HG03469 (cell line): ENCODE results near the gene EMILIN1.
"Not testable (repeated sequence)": the region's sequence is repeated elsewhere in the genome, so short reads cannot be mapped to it uniquely, and the experiment has no call there.

Experiments used
- ATAC-seq: cut with Tn5 transposase; IDR thresholded peaks from one replicate; pipeline ENCODE4 v1.9.1; 2021; ENCODE audit warnings: mild to moderate bottlenecking, moderate library complexity, moderate number of reproducible peaks; ENCODE audit not compliant: unreplicated experiment

EMILIN1 gene

DNA sequence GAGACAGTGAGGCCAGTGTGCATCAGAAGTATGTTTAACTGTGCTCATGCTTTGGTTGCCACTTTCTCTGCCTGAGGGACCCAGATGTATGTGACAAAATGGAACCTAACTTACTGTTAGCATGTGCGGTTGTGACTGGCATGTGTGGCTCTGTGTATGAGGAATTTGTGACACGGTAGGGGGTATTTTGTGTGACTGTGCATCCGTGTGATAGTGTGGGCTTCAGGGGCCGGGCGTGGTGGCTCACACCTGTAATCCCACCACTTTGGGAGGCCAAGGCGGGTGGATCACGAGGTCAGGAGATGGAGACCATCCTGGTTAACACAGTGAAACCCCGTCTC lies 40.9 kb downstream of the EMILIN1 start:
- ATAC-seq: not testable (repeated sequence)

DNA sequence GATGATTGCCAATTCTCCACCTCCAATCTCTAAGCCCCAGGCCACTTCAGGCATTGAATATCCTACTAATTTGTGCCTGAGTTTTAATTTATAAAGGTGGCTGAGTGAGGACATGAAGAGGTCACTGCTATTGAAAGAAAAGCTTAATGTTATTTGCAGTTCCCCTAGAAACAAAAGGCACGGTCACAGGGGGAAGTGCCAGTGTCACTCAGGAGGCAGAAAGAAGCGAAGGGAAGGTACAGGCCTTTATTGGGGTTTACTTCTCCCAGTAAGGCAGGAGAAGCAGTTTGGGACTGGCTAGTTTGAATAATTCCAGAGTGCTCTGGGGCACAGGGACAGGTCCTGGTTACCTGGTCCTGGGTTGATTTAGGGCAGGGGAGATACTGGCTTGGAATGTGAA lies 43.5 kb downstream of the EMILIN1 start:
- ATAC-seq: no peak

DNA sequence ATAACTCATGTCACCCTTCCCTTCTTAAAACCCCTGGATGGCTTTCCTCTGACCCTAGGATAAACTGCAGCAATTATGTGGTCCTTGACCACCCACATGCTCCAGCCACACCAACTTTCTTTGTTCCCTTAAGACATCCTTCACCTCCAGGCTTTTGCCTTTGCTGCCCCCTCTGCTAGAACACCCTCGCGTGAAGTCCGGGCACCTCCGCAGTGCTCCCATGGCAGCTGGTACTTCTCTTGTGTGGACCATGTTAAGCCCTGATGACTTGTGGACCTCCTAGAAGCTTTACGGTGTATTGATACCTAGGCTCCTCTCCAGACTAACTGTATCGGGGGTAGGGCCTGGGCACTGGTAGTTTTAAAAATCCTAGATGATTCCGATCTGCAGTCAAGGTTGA lies 44.4 kb downstream of the EMILIN1 start:
- no peak for ATAC-seq

DNA sequence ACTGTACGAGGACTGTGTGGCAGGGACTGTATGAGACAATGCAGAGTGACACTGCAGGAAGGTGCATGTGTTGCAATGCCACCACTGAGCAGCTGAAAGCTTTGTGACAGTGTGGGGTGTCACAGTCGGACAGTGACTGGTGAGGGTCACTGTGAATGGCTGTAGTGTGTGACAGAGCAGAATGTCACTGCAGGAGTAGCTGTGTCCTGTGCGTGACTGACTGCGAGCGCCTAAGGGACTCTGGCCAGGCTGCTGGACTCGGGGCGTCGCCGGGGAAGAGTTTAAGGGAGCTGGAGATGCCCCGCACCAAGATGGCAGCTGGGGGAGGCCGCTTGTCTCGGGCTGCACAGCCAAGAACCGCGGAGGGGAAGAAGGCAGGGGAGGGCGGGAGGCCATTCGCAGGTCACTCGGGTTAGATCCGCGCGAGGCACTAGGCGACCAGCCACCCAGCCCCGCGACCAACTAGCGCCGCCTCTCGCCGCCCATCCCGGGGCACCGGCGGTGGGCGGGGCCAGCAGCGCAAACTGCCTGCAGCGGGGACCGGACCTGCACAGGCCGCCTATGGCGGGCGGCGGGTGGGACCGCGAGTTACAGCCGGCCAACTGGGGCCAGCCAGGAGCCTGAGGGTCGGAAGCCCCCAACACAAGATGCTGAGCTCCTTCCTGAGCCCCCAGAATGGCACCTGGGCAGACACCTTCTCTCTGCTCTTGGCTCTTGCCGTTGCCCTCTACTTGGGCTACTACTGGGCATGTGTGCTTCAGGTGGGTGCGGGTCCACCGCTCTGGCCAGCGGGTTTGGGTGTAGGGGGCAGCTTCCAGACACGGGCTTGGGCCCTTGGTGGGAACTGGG lies 45.1 kb downstream of the EMILIN1 start, which contains the start of gene ABHD1:
Gene ABHD1, plus strand, starts transcription at position 514 of the 849 bp plus-strand sequence. Its CDS starts 134 bp downstream, at position 648.
- no peak for ATAC-seq

DNA sequence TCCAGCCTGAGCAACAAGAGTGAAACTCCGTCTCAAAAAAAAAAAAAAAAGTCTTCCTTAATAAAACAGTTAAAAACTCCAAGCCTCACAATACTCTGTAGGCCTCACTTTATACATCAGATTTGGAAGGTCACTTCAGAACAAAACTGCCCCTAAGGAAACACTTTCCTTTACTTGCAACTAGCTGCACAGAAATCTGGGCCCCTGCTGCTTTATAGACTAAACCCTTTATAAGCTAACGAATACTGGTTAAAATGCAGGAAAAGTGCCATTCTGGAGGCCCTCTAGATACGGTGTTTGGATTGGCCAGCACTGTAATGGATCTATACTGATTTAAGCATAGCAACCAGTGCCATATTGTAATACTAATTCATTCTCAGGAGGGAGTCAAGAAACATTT lies 46.7 kb downstream of the EMILIN1 start:
- no peak for ATAC-seq

DNA sequence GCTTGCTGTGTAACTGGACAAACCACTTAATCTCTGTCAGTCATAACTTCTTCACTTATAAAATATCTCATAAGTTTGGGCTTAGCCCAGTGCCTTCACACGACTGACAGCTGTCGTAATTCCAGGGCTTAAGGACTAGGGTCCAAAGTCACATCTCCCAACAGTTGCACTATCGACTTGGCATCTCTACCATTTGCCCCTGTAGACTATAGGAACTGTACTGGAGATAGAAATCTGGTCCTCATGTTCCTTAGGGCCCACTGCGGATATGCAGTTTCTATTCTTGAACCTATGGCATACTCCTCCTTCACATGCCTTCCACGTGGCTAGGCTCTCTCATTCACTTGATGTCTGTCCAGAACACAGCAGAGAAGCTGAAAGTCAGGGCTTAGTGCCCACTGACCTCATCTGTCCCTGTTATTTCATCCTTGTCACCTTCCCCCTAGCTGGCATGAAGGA lies 47.9 kb downstream of the EMILIN1 start:
- no peak for ATAC-seq

DNA sequence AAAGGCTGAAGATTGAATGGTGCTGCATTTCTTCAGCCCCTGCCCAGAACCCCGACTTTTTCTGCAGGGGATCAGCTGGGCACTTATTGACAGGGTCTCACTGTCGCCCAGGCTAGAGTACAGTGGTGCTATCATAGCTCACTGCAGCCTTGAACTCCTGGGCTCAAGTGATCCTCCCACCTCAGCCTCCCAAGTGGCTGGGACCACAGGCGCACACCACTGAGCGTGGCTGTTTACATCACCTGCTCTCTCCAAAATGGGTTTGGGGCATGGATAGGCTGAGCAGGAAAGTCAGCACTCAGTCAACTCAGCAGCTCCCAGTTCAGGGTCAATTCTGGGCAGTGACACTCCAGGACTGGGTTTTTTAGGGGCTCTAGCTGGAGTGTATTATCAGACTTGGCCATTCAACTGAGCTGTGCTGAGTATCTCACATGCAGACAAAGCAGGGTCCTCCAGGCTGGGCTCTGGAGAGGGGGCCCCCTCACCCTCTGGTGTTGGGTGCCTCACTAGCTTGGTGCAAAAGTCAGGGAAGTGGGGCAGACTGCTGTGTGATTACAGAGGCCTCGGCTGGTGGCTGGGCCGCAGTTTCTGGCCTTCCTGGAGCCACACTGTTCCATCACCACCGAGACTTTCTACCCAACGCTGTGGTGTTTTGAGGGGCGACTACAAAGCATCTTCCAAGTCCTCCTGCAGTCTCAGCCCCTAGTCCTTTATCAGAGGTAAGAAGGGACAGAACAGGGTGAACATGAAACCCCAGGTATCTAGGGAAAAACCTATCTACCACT lies 49.7 kb downstream of the EMILIN1 start:
- ATAC-seq: no peak

DNA sequence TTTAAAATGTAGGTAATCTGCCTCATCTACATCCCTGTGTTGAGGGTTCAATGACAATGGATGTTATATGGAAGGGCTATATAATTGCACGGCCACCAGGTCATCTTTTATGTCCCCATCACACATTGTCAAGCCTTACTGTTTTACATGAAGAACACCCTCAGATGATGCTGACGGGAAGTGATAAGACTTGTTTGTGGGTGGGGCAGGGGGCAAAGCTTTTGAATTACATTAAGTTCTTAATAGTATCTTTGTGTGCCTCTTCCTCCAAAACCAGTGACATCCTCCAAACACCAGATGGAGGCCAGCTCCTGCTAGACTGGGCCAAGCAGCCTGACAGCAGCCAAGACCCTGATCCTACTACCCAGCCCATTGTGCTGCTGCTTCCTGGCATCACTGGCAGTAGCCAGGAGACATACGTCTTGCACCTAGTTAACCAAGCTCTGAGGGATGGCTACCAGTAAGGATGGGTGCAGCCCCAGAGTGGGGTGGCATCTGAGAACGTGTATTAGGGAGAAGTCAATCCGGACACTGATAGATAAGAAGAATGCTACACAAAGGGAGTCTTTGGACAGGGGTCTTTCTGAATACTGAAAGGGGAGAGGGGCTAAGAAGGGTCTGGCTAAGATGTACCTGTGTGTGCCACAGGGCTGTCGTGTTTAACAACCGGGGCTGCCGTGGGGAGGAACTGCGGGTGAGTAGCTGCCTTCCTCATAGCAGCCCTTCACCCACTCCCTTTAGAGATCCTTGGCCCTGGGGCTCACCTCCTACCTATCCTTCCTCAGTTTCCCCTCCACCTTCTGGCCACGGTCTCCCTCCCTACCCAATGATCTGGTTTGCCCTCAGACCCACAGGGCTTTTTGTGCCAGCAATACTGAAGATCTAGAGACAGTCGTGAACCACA lies 50.5 kb downstream of the EMILIN1 start:
- ATAC-seq: no peak

DNA sequence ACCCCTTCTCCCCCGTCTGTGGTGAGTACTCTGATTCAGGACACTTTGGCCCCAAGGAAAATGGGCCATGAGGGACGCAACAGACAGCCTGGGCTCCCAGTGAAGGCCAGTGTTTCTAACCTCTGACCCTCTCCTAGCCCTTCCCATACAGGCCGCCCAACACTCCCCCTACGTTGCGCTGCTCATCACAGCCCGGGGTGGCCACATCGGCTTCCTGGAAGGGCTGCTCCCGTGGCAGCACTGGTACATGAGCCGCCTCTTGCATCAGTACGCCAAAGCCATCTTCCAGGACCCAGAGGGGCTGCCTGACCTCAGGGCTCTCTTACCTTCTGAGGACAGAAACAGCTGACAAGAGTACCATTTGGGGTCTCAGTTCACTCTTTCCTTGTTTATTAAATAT lies 52.0 kb downstream of the EMILIN1 start:
- no peak for ATAC-seq

DNA sequence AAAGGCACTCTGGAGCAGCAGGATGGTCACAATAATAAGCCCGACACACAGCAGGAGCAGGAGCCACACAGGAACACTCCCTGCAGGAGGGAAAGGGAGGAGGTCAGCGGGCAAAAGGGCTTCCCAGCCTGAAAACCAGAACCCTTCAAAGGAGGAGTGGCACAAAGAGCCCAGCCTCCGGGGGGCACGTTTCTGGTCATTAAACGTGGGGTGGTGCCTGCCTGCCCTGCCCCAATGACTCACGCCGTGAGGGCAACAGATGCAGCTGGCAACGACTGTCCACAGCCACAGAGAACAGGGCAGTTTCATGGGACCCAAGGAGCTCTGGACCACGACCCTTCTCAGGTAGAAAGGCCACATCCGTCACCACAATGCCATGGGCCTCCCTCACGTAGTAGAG lies 53.0 kb downstream of the EMILIN1 start:
- no peak for ATAC-seq

DNA sequence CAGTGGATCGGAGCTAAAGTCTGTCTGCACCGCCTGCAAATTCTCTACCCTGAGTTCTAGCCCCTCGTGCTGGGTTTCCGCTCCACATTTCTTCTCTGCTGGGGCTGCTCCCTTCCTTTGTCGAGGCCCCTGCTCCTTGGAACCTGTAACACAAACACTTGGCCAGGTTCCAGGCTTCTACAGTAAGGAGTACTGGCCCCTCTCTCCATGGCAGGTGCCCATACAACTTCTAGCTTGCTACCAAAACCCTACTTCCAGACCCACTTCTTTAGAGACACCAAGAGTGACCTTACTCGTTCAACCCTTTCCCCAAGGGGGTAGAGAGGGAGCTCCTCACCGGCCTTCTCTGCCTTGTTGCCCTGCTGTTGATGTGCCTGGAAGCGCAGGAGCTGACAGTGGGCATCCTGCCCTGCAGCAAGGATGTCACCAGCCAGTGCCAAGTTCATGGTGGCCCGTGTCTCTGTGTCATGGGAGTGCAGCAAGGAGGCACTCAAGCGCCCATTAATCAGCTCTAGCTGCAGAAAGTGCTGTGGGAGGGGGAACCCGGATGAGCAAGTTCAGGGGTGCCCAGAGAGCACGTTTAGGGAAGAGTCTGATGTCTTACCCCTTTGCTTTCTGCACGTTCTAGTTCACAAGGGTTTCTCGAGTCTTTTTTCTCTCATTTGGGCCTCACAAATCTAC lies 54.9 kb downstream of the EMILIN1 start:
- ATAC-seq: no peak

DNA sequence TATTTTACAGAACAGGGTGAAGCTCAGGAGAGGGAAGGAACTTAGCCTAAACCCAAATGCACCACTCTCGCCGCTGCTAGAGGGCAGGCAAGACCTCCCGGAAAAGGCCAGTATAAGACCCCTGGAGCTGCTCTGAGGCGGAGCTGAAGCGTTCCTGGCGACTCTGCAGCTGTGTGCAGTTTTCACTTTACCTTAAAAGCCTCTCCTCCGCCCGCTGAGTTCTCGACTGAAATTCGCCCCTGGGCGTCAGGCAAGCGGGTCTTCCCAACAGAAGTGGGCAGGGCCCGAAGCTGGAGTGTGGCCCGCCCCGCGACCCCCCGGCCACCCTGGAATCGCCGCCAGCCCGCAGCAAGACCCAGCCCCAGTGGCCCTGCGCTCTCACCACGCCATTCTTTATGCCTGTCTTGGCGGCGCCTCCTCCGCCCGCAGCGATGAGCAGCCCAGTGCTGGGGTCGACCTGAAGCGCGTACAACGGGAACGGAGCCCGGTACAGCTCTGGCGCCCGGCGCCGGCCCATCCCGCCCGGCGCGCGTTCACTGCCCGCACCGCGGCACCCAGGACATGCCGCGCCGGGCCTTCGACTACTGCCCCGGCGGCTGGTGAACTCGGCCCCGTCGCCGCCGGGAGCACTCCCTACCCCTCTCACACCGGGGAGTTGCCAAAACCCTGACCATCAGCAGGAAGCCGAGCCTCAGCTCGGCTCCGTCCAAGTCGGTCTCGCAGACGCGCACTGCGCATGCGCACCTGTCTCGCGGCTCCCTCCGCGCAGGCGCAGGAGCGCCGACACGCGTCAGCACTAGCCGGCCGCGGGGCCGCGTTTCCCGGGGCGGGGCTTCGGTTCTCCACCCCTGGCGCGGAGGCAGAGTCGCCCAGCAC lies 55.7 kb downstream of the EMILIN1 start, which contains the start of gene PREB:
Gene PREB, minus strand, starts transcription at position 732 of the 876 bp plus-strand sequence. Its CDS starts 215 bp downstream, at position 517.
- peak; percentile 66 for ATAC-seq

DNA sequence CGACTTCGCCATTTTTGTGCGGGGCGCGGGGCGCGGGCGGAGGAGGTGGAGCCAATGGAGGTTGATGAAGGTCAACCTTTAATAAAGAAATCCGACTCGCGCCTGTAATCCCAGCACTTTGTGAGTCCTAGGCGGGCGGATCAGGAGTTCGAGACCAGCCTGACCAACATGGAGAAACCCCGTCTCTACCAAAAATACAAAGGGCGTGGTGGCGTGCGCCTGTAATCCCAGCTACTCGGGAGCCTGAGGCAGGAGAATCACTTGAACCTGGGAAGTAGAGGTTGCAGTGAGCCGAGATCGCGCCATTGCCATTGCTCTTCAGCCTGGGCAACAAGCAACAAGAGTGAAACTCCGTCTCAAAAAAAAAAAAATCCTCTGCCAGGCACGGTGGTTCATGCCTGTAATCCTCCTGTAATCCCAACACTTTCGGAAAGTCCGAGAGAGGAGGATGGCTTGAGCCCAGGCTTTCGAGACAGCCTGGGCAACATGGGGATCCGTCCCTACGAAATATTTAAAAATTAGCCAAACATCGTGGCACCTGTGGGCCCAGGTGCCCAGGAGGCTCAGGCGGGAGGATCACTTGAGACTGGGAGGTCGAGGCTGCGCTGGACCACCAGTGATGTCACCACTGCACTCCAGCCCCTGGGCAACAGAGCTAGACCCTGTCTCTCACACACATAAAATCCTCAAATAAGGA lies 56.5 kb downstream of the EMILIN1 start:
- ATAC-seq: no peak

DNA sequence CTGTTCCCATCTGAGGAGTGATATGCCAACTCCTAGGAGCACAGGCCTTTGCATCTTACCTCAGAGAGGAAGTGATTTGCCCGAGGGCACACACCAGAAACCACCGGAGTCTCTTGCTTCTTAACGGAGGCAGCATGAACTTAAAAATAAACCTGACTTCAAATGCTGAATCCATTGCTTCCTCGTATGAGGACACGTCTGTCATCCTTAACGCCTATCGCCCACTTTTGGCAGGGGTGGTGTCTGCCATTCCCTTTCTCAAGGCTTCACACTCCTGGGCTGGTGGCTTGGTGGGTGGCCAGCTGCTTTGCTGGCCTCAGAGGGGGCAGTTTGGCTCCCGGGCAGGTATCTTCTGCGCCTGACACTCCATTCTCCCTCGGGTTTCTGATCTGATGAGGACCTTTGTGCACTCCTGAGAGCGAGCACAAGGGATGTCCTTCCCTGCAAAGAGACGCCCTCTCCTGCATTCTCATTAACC lies 57.1 kb downstream of the EMILIN1 start:
- ATAC-seq: no peak
